ENCODE measurements around the gene COA7. TPM values are rescaled to one million over a fixed set of nuclear protein-coding genes. Genes with fewer than 3 reads are reported as not detected.

The COA7 gene
- total and polyA plus RNA-seq, 2 experiments from 2014 or later, result 8.9 to 19.0 TPM

DNA sequence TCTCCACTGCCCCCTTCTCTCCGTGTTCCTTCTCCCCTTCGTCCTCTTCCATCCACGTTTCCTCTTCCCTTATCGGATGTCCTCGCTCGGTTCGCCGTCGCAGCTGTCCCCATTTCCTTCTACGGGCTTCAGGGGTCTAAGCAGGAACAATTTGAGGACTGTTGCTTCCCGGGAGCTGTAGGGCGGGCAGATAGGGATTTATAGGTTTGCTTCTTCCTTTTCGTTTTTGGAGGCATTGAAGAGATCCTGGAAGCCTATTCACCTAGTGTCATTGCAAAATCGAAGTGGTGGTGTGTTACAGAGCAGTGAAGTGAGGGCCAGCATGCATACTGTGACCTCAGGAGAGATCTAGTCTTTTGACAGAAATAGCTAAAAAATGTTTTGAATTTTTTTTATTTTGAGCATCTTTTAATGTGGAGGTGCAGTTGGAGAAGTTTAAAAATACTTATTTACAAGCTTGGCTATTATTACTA lies 29.0 kb upstream of the COA7 start:
- no peaks in the 10 kb centered on the region for H3K9me2 ChIP-seq (replicated peaks; ENCODE audit: insufficient read depth)
- H3K27me3 ChIP-seq, result no peaks in the 10 kb centered on the region
- H3K4me1 ChIP-seq (ENCODE audit: insufficient read depth), result peaks cover 7% of the 10 kb centered on the region
- H2AFZ ChIP-seq, result peak overlapping the region; percentile 72
- H3K4me3 ChIP-seq, result peak overlapping the region; percentile 95
- H4K20me1 ChIP-seq (ENCODE audit: insufficient read depth, poor library complexity, severe bottlenecking), result peaks cover 22% of the 10 kb centered on the region
- WGBS (ENCODE audit: low lambda C conversion rate, missing lambda C conversion rate), result under 1% methylated on average over 14 of the region's 14 CpGs
- peak overlapping the region; percentile 87 for H3K27ac ChIP-seq
- no peaks in the 10 kb centered on the region for H3K9me3 ChIP-seq (ENCODE audit: low read depth)
- no peaks in the 10 kb centered on the region for H3K36me3 ChIP-seq (replicated peaks; ENCODE audit: insufficient read depth, low read depth)
- H3K79me2 ChIP-seq, result peaks cover 57% of the 10 kb centered on the region
- H3K4me2 ChIP-seq, result peak overlapping the region; percentile 86
- DNase-seq (ENCODE audit: low spot score), result no peak
- TF ChIP-seq EZH2phosphoT487 (IDR thresholded peaks at IDR 0.05; ENCODE audit: low read depth, severe bottlenecking, unreplicated experiment) (no peak), EZH2 (IDR thresholded peaks at IDR 0.05; ENCODE audit: borderline replicate concordance) (no peak)
- TF ChIP-seq, protein P1, sequence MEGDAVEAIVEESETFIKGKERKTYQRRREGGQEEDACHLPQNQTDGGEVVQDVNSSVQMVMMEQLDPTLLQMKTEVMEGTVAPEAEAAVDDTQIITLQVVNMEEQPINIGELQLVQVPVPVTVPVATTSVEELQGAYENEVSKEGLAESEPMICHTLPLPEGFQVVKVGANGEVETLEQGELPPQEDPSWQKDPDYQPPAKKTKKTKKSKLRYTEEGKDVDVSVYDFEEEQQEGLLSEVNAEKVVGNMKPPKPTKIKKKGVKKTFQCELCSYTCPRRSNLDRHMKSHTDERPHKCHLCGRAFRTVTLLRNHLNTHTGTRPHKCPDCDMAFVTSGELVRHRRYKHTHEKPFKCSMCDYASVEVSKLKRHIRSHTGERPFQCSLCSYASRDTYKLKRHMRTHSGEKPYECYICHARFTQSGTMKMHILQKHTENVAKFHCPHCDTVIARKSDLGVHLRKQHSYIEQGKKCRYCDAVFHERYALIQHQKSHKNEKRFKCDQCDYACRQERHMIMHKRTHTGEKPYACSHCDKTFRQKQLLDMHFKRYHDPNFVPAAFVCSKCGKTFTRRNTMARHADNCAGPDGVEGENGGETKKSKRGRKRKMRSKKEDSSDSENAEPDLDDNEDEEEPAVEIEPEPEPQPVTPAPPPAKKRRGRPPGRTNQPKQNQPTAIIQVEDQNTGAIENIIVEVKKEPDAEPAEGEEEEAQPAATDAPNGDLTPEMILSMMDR (IDR thresholded peaks at IDR 0.05; ENCODE audit: poor library complexity), result no peak

DNA sequence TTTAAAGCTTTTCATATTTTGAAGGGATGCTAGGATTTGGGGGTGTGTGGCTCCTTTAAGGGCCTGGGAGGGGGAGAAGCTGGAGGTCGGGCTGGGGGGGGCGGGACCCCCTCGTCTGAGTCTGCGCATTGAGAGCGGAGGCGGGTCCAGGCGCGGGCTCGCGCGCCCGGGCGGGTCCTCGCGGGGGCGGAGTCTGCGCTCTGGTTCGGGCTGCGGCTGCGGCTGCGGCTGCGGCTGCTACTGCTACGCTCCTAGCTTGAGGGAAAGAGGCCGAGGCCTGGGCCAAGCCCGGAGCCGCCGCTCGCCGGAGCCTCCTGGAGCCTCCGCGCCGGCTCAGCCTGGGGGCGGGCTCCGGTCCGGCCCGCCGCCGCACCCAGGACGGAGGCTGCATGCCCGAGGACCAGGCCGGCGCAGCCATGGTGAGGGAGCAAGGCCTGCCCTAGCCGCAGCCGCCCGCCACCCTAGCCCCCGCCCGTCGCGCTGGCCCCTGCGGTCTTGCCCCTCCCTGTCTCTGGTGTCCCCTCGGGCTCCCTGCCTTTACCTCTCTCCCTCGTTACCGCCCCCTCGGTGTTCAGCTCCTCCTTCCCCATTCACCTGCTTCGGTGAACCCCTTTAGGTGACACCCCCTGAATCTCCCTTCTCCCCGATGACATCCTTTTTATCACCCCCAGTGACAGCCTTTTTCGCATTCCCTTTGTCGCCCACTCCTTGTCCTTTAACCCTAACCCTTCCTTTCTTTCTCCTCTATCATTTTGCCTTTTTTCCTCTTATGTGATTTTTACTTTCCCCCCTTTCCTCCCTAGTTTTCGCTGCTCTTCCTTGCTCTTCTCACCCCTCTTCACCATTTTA lies 28.3 kb upstream of the COA7 start, which contains the start of gene ZYG11B:
Gene ZYG11B, plus strand, starts transcription at position 189 of the 849 bp plus-strand sequence. Its CDS starts 201 bp downstream, at position 390.
- no peaks in the 10 kb centered on the region for H3K36me3 ChIP-seq (replicated peaks; ENCODE audit: insufficient read depth, low read depth)
- H3K9me3 ChIP-seq (ENCODE audit: low read depth), result no peaks in the 10 kb centered on the region
- peaks cover 7% of the 10 kb centered on the region for H3K4me1 ChIP-seq (ENCODE audit: insufficient read depth)
- peak within 1 kb of the TSS; percentile 87 for H3K27ac ChIP-seq
- peak within 1 kb of the TSS; percentile 98 for H2AFZ ChIP-seq
- no peaks in the 10 kb centered on the region for H3K27me3 ChIP-seq
- peaks cover 51% of the 10 kb centered on the region for H3K79me2 ChIP-seq
- DNase-seq (ENCODE audit: low spot score), result peak; percentile 96
- TF ChIP-seq, protein P1 (IDR thresholded peaks at IDR 0.05; ENCODE audit: poor library complexity), result no peak
- no peak for TF ChIP-seq EZH2 (IDR thresholded peaks at IDR 0.05; ENCODE audit: borderline replicate concordance)
- no peak for TF ChIP-seq EZH2phosphoT487 (IDR thresholded peaks at IDR 0.05; ENCODE audit: low read depth, severe bottlenecking, unreplicated experiment)
- H3K9me2 ChIP-seq (replicated peaks; ENCODE audit: insufficient read depth), result no peaks in the 10 kb centered on the region
- H3K4me3 ChIP-seq, result peak within 1 kb of the TSS; percentile 95
- 2% methylated on average over 16 of the region's 59 CpGs for WGBS (ENCODE audit: low lambda C conversion rate, missing lambda C conversion rate)
- peaks cover 19% of the 10 kb centered on the region for H4K20me1 ChIP-seq (ENCODE audit: insufficient read depth, poor library complexity, severe bottlenecking)
- H3K4me2 ChIP-seq, result peak within 1 kb of the TSS; percentile 86

DNA sequence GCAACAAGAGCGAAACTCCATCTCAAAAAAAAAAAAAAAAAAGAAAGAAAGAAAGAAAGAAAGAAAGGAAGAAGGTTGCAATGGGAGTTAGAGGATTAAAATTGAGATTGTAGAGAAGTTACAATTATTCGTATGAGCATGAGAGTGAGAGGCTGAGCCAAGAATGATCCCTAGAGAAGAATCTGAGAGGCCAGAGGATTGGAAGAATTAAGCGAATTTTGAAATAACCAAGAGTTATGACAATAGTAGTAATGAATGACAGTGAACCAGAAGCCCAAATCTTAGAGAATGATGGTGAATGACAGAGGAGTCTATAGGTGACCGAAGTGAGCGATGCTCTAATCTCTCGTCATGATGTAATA lies 27.7 kb upstream of the COA7 start:
- peaks cover 7% of the 10 kb centered on the region for H3K4me1 ChIP-seq (ENCODE audit: insufficient read depth)
- peak overlapping the region; percentile 86 for H3K4me2 ChIP-seq
- peaks cover 45% of the 10 kb centered on the region for H3K79me2 ChIP-seq
- H3K9me3 ChIP-seq (ENCODE audit: low read depth), result no peaks in the 10 kb centered on the region
- H3K4me3 ChIP-seq, result peak overlapping the region; percentile 35
- H3K27me3 ChIP-seq, result no peaks in the 10 kb centered on the region
- no peaks in the 10 kb centered on the region for H3K36me3 ChIP-seq (replicated peaks; ENCODE audit: insufficient read depth, low read depth)
- WGBS (ENCODE audit: low lambda C conversion rate, missing lambda C conversion rate), result 26% methylated on average over 6 of the region's 6 CpGs
- no peak for DNase-seq (ENCODE audit: low spot score)
- peak overlapping the region; percentile 98 for H2AFZ ChIP-seq
- TF ChIP-seq EZH2phosphoT487 (IDR thresholded peaks at IDR 0.05; ENCODE audit: low read depth, severe bottlenecking, unreplicated experiment), result no peak
- TF ChIP-seq, protein P1 (IDR thresholded peaks at IDR 0.05; ENCODE audit: poor library complexity), result no peak
- no peak for TF ChIP-seq EZH2 (IDR thresholded peaks at IDR 0.05; ENCODE audit: borderline replicate concordance)
- no peaks in the 10 kb centered on the region for H3K9me2 ChIP-seq (replicated peaks; ENCODE audit: insufficient read depth)
- H3K27ac ChIP-seq, result peak overlapping the region; percentile 45
- H4K20me1 ChIP-seq (ENCODE audit: insufficient read depth, poor library complexity, severe bottlenecking), result peaks cover 19% of the 10 kb centered on the region

Measured in hepatocyte (in vitro differentiated cells).